OCI-M2 (cell line): Measurements from ENCODE around the gene RAB11FIP4.
A peak's percentile ranks its signal among the peaks of the same experiment; 100 is the strongest.

Experiments used
- DNase-seq: peaks from one replicate; lab custom pipeline; 2025; ENCODE audit not compliant: unreplicated experiment; lab: John Stamatoyannopoulos, UW

RAB11FIP4 gene

DNA sequence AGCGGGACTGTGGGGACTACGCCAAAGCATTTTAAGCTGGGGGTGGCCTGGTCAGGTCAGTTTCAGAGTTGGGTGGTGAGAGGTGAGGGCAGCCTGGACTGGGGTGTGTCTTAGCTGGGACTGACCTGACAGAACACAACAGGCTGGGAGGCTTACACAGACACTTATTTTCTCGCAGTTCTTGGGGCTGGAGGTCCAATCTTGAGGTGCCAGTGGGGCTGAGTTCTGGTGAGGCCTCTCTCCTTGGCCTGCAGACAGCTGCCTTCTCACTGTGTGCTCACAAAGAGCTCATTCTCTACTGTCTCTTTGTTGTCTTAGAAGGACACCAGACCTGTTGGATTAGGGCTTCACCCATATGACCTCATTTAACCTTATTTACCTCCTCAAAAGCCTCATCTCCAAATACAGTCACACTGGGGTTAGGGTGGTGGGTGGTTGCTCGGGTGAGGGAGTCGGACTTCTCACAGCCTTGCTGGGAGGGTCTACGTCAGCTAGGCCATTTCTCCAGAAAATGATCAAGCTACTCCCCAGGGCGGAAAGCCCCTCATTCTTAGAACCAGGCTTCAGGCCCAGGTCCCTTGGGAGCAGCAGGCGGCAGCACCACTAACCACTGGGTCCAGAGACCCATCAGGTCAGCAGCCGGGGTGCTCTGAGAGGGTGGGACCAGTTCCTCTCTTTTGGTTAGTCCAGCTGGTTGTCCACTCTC, 149.3 kb downstream of the RAB11FIP4 start:
- no peak for DNase-seq

- DNase-seq = no peak
Measured at GRCh38 chr17:31541559-31541958, 150.1 kb downstream of the RAB11FIP4 start.

- no peak for DNase-seq
Measured at GRCh38 chr17:31544186-31544585, 152.7 kb downstream of the RAB11FIP4 start.

DNA sequence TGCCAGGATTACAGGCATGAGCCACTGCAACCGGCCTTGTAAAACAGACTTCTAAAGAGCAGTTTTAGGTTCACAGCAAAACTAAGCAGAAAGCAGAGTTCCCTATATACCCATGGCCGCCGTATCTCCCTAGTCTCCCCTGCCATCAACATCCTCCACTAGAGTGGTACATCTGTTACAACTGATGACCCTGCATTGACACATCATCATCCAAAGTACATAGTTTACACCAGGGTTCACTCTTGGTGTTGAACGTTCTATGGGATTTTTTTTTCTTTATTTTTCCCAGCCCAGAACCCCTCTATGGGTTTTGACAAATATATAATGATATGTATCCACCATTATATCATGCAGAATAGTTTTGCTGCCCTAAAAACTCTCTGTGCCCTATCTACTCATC, 155.2 kb downstream of the RAB11FIP4 start:
- no peak for DNase-seq

DNA sequence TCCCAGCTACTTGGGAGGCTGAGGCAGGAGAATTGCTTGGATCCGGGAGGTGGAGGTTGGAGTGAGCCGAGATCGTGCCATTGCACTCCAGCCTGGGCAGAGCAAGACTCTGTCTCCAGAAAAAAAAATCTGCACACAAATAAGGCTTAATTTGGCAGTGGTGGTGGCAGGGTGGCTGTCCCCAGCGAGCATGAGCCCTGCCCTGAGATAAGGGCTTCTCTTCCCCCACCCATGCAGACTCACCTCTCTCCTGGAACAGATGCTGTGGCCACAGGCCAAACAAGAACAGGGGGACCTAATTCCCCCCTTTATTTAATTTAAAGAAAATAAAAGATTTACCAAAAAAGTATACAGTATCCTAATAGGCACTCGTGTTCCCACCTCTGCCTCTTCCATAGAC, 157.2 kb downstream of the RAB11FIP4 start:
- no peak for DNase-seq

- no peak for DNase-seq
Measured at GRCh38 chr17:31549121-31549524, 157.6 kb downstream of the RAB11FIP4 start.

- DNase-seq = peak; percentile 57
Measured at GRCh38 chr17:31549525-31550388, 158.3 kb downstream of the RAB11FIP4 start.

DNA sequence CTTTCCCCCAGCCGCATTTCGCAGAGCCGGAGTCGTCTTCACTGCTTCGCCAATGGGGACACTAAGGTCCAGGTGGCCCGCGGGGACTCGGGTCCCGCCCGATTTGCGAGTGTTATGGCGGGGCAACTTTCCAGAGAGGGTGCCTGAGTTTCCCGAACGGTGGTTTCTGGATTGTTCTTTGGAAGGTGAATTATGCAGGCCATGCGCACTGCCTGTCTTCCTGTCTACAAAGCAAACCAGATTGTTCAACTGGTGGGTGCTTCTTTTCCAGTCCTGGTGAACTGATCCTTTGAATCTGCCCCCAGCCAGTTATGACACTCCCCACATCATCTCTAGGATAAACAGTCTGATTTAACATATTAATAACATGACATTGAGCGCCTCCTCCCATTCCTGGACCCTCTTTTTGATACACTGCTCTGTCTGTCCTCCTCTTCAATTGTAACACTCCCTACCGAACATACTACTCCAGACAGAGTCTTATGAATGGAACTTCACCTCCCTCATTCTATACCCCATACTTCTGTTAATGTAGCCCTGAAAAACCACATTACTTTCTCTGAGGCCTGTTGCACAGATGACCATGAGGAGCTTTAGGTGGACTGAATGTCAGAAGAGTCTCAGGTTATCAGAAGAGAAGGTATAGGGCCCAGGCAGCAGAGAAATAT, 159.0 kb downstream of the RAB11FIP4 start:
- no peak for DNase-seq

DNA sequence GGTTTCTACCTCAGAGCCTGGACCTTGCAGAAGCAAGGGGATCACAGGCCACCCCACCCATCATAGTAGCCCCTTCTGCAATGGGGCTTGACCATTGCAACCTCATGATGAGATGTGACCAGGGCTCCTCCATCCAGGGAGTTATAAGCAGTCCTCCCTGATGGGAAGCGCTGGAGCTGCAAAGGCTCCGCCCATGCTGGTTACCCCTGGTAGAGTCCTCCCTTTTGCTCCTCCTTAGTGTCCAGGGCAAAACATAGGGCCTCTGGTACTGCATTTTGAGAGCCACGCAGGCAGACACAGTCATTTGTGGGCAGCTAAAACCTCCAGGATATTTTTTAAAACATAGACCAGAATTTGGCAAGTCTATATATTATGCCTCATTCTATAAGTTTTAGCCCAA, 161.1 kb downstream of the RAB11FIP4 start:
- no peak for DNase-seq

- DNase-seq = no peak
Measured at GRCh38 chr17:31553506-31553905, 162.0 kb downstream of the RAB11FIP4 start.

GRCh38 chr17:31554930-31555329, 163.5 kb downstream of the RAB11FIP4 start:
- no peak for DNase-seq

DNA sequence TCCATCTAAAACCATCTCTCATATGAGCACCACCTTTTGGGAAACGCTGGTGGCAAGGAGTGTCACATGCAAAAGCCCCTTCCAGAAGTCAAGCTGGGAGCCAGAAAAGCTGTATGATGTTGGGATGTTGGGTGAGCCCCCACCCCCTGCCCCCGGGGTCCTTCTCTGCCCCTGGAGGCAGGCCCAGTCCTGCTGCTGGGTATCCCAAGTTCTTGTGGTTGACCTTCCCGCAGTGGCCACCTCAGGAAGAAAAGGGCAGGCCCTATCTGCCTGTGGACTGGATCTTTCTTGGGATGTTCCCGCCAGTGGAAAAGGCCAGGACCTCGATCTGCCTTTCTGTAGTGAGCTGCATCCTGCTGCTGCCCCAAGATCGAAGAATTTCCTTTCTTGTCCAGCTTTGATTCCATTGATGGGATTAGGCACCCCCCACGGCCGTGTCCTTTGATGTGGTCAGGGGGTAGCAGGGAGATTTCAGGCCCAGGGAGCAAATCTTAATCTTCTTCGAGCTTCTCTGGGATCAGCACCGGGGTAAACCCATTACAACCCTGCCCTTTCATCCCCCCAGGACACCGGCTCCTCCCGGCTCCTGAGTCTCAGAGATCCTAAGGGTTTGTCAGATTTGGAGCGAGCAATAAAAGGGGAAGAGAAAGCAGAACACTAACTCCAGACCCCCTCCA, 165.6 kb downstream of the RAB11FIP4 start:
- no peak for DNase-seq

DNA sequence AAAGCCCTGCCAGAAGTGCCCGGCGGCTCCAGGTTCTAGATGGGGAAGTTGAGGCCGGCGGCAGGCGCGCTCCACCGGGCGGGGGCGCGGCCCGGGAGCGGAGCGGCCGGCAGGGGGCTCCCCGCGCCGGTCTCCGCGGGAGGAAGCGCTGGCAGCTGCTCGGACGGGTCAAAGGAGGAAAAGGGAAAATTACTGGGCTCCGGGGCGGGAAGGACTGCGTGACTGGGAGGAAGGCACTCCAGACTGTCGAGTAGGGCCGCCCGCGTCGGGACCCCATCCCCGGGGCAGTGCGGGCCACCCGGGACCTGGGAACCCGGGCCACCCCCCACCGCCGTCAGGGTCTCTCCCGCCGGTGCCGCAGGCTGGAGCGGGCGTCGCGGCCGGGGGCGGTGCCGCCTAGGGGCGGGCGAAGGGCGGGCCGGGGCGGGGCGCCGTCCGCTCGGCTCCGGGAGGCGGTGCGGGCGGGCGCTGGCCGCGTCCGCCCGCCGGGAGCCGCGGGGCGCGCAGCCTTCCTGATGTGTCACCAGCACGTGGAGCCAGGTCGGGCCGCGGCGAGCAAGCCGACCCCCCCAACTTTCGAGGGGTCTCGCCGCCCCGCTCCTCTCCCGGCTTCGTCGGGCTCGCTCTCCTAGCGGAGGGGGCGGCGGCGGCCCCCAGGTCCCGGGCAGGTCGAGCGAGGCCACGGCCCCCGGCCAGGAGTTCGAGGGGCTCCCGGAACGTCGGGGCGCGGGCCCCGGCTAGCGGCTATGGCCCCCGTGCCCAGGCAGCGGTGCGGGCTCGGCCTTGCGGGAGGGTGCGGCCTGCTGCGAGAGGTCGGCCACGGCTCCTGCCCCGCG, 167.5 kb downstream of the RAB11FIP4 start:
- no peak for DNase-seq

DNA sequence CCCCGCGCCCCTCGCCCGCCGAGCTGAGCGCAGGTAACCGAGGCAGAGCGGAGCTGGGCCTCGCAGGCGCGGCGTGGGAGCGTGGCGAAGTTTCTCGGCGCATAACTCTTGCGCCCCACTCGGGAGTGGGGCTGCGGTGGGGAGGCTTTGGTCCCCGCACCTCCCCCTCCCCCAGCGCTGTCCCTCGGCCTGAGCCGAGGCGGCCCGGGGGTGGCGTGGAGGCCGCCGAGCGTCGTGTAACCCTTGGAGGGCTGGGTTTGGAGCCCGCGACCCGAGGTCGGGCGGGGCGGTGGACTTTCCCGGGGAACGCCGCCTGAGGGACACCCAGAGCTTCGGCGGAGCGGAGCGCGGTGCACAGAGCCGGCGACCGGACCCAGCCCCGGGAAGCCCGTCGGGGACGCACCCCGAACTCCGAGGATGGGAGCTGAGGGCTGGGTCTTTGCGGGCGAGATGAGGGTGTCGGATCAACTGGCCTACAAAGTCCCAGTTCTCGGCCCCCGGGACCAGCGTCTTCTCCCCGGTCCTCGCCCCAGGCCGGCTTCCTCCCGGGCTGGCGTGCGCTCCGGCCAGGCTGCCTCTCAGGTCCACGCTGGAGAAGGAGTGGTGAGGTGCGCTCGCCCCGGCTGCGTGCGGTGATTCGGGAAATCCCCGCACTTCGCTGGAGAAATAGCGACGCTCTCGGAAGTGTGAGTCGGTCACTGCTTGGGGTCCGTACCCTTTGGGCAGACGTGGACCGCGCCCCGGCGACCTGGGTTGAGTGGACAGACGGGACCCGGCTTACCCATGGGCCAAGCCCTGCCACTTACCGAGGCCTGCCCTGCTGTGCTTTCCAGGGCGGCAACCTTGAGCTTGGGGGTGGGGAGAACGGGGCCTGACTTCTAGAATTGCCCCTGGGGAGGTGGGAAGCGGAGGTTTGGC, 168.4 kb downstream of the RAB11FIP4 start:
- DNase-seq = no peak

- DNase-seq = no peak
Measured at GRCh38 chr17:31560616-31561235, 169.3 kb downstream of the RAB11FIP4 start.

DNA sequence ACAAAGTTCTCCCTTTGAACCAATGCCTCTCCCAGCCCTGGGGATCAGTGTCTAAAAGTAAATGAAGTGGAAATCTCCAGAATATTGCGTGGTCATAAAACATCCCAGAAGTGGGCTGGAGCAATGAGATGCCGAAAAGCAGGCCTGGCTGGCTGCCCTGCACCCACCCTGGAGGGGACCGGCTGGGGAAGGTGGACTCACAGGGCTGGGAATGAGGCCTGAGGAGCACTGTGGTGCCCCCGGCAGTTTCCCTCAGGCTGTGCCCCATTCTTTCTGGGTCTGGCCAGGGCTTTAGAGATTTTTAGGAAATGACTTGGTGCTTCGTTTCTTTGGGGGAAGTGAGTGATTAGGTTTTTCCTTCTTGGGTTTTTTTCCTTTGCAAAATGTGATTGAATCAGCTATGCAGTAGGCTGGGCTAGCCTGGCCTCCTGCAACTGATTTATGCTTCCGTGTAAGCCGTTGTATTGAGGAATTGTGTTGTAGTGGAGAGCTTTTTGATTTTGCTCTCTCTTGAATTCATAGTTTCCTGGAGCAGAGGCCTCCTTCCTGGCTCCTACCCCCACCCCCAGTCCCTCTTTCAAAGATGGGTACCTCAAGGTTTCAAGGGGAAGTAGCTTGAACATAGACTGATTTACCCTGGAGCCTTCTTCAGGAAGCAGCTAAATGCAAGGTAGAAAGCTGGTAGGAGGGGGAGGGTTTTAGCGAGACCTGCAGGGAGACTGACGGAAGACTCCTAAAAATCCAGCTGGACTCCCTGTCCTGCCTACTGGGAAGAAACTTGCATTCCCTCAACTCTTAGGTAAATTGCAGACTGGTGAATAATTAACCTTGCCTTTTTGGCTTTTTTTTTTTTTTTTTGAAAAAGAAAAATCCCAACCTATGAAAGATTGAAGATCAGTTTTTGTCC, 170.2 kb downstream of the RAB11FIP4 start:
- no peak for DNase-seq

GRCh38 chr17:31562376-31562840, 170.9 kb downstream of the RAB11FIP4 start:
- no peak for DNase-seq

GRCh38 chr17:31564291-31564690, 172.8 kb downstream of the RAB11FIP4 start:
- no peak for DNase-seq
